C4-2B (cell line): ENCODE results near the gene NACA.

Source experiments
- H3K27ac ChIP-seq: fragments of 450-650 bp; 2 replicates; pipeline ENCODE4 v1.5.1; 2017
- ZFX ChIP-seq: fragments of 450-650 bp; IDR thresholded peaks from 2 replicates; pipeline ENCODE4 v1.6.1; 2017
- TF ChIP-seq, protein P1 (sequence below): fragments of 450-650 bp; conservative IDR thresholded peaks from 2 replicates; pipeline ENCODE4 v1.5.1; 2017; ENCODE audit warnings: mild to moderate bottlenecking

Gene NACA

DNA sequence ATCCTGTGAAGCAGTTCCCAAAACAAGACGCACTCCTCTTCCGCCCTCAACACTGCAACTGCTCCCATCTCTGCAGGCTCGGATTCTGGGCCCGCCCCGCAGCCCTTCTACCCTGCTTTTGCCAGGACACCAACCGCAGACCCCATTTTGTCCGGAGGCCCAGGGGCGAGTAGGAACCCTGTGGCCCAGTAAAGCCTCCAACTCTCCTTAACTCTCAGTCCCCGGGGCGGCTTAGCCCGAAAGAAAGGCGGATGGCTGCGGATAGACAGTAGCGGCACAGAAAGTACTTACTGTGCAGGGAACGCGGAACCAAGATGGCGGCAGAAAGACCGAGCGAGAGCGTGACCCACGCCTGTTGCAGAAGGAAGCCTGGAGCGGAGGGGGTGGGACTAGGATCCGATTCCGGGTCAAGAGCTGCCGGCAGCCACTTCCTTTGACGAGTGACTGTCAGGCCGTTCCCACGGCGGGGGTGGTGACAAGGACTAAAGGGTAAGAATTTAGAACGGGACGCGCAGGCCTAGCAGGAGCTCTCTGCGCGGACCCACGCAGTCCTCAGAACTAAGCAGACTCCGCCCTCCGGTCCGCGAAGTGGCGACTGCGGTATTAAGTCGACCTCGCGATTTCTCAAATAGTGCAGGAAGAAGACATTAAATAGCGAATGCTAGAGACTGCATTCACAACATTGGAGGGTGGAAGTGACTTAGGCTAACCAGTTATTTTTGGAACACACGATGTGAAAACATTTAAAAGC lies at the start of gene NACA:
Gene NACA (minus strand): TSS at position 328 of the 751 bp plus-strand sequence. CDS start 778 bp downstream, outside the sequence.
- TF ChIP-seq, protein P1, sequence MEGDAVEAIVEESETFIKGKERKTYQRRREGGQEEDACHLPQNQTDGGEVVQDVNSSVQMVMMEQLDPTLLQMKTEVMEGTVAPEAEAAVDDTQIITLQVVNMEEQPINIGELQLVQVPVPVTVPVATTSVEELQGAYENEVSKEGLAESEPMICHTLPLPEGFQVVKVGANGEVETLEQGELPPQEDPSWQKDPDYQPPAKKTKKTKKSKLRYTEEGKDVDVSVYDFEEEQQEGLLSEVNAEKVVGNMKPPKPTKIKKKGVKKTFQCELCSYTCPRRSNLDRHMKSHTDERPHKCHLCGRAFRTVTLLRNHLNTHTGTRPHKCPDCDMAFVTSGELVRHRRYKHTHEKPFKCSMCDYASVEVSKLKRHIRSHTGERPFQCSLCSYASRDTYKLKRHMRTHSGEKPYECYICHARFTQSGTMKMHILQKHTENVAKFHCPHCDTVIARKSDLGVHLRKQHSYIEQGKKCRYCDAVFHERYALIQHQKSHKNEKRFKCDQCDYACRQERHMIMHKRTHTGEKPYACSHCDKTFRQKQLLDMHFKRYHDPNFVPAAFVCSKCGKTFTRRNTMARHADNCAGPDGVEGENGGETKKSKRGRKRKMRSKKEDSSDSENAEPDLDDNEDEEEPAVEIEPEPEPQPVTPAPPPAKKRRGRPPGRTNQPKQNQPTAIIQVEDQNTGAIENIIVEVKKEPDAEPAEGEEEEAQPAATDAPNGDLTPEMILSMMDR = no peak
- peak; percentile 43; the same call in 1 of the 2 replicates for TF ChIP-seq ZFX
- H3K27ac ChIP-seq = peak within 1 kb of the TSS; percentile 95

DNA sequence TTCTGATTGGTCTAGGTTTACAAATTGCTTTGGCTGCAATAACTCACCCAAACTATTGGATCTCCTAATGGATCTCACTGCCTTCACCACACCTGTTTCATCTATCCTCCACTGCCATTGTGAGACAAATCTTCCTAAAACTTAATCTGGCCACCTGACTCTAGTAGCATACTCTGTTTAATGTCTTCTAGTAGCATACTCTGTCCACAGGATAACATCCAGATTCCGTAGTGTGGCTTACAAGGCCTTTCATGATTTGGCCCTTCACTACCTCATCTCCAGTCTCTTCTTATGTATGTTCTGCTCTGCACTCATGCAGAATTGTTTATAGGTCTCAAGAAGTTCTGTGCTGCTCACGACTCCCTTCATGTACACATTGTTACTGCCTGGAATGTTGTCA lies 48.0 kb upstream of the NACA start:
- TF ChIP-seq, protein P1 = no peak
- TF ChIP-seq ZFX = no peak
- no peak overlapping the region for H3K27ac ChIP-seq

DNA sequence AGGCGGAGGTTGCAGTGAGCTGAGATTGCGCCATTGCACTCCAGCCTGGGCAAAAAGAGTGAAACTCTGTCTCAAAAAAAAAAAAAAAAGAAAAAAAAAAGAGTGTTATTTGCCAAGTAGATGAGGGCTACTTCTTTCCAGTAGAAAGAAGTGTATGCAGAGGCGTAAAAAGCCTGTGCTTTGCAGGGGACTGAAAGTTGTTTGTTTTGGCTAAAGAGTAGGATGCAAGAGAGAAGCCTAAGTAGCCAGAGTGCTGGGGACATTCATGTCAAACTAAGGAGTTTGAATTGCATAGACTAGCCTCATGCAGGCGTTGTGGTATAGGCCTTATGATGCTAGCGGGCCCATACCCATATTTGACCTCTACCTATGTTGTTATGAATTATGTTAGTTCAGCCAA lies 47.5 kb upstream of the NACA start:
- TF ChIP-seq ZFX = no peak
- TF ChIP-seq, protein P1 = no peak
- no peak overlapping the region for H3K27ac ChIP-seq

DNA sequence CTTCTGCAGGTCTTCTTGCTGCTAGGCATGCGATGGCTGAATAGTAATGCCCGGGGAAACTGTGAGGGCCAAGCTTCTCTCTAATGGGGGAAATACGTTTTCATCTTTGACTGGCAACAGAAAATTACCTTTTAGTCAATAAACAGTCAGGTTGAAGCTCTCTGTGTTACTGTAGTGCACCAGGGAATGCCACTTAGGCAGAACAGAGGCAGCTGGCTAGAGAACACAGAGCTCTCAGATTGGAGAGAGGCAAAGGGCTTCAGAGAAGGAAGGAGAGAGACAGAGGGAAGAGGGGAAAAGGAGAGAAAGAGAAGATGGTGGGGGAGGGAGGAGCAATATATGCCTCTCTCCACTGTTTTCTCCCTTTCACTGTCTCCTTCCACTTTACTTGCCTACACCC lies 44.8 kb upstream of the NACA start:
- peak overlapping the region; percentile 86; the same call in 1 of the 2 replicates for H3K27ac ChIP-seq
- no peak for TF ChIP-seq ZFX
- TF ChIP-seq, protein P1 = no peak

DNA sequence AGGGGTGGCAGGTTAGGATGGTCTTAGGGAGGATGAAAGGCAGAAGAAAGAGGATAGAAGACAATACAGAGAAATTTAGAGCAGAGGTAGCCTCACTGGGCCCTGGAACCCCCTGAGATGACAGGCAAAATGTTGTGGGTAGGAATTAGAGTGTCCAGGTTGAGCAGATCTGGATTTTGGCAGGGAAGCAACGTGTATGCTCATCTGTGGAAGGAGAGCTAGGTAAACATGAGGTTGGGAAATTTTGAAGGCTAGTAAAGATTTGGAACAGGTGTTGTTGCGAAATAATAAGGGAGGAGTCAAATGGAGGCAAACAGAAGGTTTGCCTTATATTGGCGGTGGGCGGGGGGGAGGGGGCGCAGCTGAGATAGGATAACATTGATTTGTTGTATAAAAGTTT lies 43.3 kb upstream of the NACA start:
- peak overlapping the region; percentile 86 for H3K27ac ChIP-seq
- TF ChIP-seq ZFX = 0 out of 2 replicates have a peak, but pooled peaks have one; percentile 19
- TF ChIP-seq, protein P1 = no peak

DNA sequence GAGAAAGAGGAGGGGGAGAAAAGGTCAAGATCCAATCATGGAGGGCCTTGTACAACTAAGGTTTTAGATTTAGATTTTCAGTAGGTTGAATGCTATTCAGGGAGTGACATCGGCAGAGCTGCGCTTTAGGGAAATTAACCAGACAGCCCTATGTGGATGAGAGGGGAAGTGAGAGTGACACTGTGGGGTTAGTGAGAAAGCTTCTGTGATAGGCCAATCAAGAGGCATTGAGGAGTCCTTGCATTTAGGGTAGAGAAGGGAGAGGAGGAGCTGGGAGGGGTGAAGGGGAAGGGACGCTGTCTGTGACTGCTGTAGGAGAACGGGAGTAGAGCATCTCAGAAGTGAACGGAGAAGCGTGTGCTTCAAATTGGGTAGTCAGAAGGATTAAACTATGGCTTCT lies 41.4 kb upstream of the NACA start:
- no peak for TF ChIP-seq ZFX
- TF ChIP-seq, protein P1 = no peak
- peak overlapping the region; percentile 38 for H3K27ac ChIP-seq

DNA sequence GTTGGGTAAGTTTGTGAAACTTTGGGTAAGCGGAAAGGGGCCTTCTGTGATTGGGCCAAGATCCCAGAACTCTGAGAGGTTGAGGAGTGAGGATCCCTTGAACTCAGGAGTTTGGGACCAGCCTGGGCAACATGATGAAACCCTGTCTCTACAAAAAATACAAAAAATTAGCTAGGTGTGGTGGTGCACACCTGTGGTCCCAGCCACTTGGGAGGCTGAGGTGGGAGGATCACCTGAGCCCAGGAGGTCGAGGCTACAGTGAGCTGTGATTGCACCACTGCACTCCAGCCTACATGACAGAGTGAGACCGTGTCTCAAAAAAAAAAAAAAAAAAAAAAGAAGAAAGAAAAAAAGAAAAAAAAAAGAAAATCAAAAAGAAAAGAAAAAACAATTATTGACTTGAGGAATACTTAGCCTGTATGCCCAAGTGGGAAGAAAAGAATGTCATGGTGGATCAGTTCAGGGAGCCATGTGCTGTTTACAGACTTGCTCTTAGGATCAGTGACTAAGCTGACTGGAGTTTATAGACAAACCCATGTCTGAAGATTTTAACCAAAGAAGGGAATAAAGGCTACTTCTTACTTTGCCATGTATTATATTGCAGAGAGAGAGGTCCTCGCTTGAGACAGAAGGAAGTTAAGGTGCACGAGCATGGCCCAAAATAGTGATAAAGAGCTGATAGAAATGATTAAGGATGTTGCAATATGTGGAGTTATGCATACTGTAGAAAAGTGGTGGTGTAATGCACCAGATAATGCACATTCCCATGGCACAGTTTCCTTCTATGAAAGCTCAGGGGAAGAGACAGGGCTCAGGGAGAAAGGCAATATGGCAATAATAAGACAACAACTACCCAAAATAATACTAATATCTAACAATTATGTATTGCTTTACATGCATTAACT lies 38.9 kb upstream of the NACA start:
- no peak overlapping the region for H3K27ac ChIP-seq

More for the DNA sequence above, 38.9 kb upstream of the NACA start:
- TF ChIP-seq ZFX = no peak
- TF ChIP-seq, protein P1 = no peak
